Breast epithelium (tissue), 3 donors: ENCODE results near the gene ATP6V1G2.

Source experiments
- CTCF ChIP-seq, 3 donors: fragments of 450-650 bp; IDR thresholded peaks; one replicate each; pipeline ENCODE4 v1.5.1; 2016 to 2017; ENCODE audit warnings: antibody characterized with exemption in 3 of 3, mild to moderate bottlenecking in 3 of 3, moderate library complexity in 3 of 3
- POLR2A ChIP-seq: fragments of 450-650 bp; IDR thresholded peaks from one replicate; pipeline ENCODE4 v1.6.1; 2016; ENCODE audit warnings: antibody characterized with exemption, mild to moderate bottlenecking, moderate library complexity
- POLR2AphosphoS5 ChIP-seq, 3 donors: sonication (generic); formaldehyde crosslinking; IDR thresholded peaks; one replicate each; pipeline ENCODE4 v1.6.1; 2017; ENCODE audit warnings: antibody characterized with exemption in 3 of 3

- TF ChIP-seq POLR2AphosphoS5 (IDR thresholded peaks at IDR 0.05) (peak in 1 of 3 donors; percentile 7), CTCF (IDR thresholded peaks at IDR 0.05) (peak in 1 of 3 donors; percentile 7), POLR2A (no peak)
Measured at GRCh38 chr6:31541059-31541657, 5.2 kb downstream of the ATP6V1G2 start.
